ENCODE results near the gene FAM120A.
"Not testable (repeated sequence)": the region's sequence is repeated elsewhere in the genome, so short reads cannot be mapped to it uniquely, and the experiment has no call there.

Gene FAM120A

GRCh38 chr9:93507768-93508167 lies 56.3 kb downstream of the FAM120A start:
- no peak for DNase-seq (ENCODE audit: low spot score)

- no peak for DNase-seq (ENCODE audit: low spot score)
Observed at GRCh38 chr9:93508207-93508606, 56.7 kb downstream of the FAM120A start.

GRCh38 chr9:93509084-93509483 lies 57.6 kb downstream of the FAM120A start:
- DNase-seq (ENCODE audit: low spot score) = no peak

- no peak for DNase-seq (ENCODE audit: low spot score)
Observed at GRCh38 chr9:93510041-93510440, 58.6 kb downstream of the FAM120A start.

- DNase-seq (ENCODE audit: low spot score) = not testable (repeated sequence)
Observed at GRCh38 chr9:93511228-93511627, 59.7 kb downstream of the FAM120A start.

- DNase-seq (ENCODE audit: low spot score) = not testable (repeated sequence)
Observed at GRCh38 chr9:93512170-93512812, 60.8 kb downstream of the FAM120A start.

GRCh38 chr9:93513606-93514005 lies 62.1 kb downstream of the FAM120A start:
- no peak for DNase-seq (ENCODE audit: low spot score)

- no peak for DNase-seq (ENCODE audit: low spot score)
Observed at GRCh38 chr9:93517331-93517730, 65.8 kb downstream of the FAM120A start.

- DNase-seq (ENCODE audit: low spot score) = no peak
Observed at GRCh38 chr9:93520523-93520922, 69.0 kb downstream of the FAM120A start.

GRCh38 chr9:93522736-93523135 lies 71.3 kb downstream of the FAM120A start:
- DNase-seq (ENCODE audit: low spot score) = no peak

GRCh38 chr9:93523518-93524144 lies 72.1 kb downstream of the FAM120A start:
- no peak for DNase-seq (ENCODE audit: low spot score)

- no peak for DNase-seq (ENCODE audit: low spot score)
Observed at GRCh38 chr9:93525476-93525875, 74.0 kb downstream of the FAM120A start.

- DNase-seq (ENCODE audit: low spot score) = no peak
Observed at GRCh38 chr9:93531374-93531773, 79.9 kb downstream of the FAM120A start.

- no peak for DNase-seq (ENCODE audit: low spot score)
Observed at GRCh38 chr9:93532141-93532540, 80.7 kb downstream of the FAM120A start.

- DNase-seq (ENCODE audit: low spot score) = no peak
Observed at GRCh38 chr9:93533863-93534262, 82.4 kb downstream of the FAM120A start.

GRCh38 chr9:93536167-93536566 lies 84.7 kb downstream of the FAM120A start:
- no peak for DNase-seq (ENCODE audit: low spot score)

- DNase-seq (ENCODE audit: low spot score) = no peak
Observed at GRCh38 chr9:93536874-93537273, 85.4 kb downstream of the FAM120A start.

GRCh38 chr9:93540305-93540704 lies 88.8 kb downstream of the FAM120A start:
- DNase-seq (ENCODE audit: low spot score) = no peak

- no peak for DNase-seq (ENCODE audit: low spot score)
Observed at GRCh38 chr9:93541005-93541404, 89.5 kb downstream of the FAM120A start.

- DNase-seq (ENCODE audit: low spot score) = peak; percentile 5
Observed at GRCh38 chr9:93541581-93542349, 90.3 kb downstream of the FAM120A start.

- no peak for DNase-seq (ENCODE audit: low spot score)
Observed at GRCh38 chr9:93543117-93543516, 91.6 kb downstream of the FAM120A start.

GRCh38 chr9:93546356-93546755 lies 94.9 kb downstream of the FAM120A start:
- no peak for DNase-seq (ENCODE audit: low spot score)

- no peak for DNase-seq (ENCODE audit: low spot score)
Observed at GRCh38 chr9:93549611-93550010, 98.1 kb downstream of the FAM120A start.
